Activated CD4-positive, alpha-beta T cell treated with anti-CD3 and anti-CD28 coated beads, Interleukin-2, amount 10 ng/mL, durations not matched to agents 24 days and 14 days (primary cell): Measurements from ENCODE around the gene MIGA2. TPM values are rescaled to one million over a fixed set of nuclear protein-coding genes. Genes with fewer than 3 reads are reported as not detected.
"Not testable (repeated sequence)": the region's sequence is repeated elsewhere in the genome, so short reads cannot be mapped to it uniquely, and the experiment has no call there.

Experiments used
- DNase-seq: peaks from one replicate; pipeline ENCODE4 v3.0.0; 2022
- H3K27ac Mint-ChIP-seq: one replicate; pipeline ENCODE4 v1.8.0; 2022; ENCODE audit warnings: mild to moderate bottlenecking, mixed read lengths
- H3K27me3 Mint-ChIP-seq: one replicate; pipeline ENCODE4 v1.8.0; 2022; ENCODE audit warnings: mixed read lengths
- H3K36me3 Mint-ChIP-seq: one replicate; pipeline ENCODE4 v1.8.0; 2022; ENCODE audit warnings: low read depth, mild to moderate bottlenecking, mixed read lengths
- H3K4me1 Mint-ChIP-seq: one replicate; pipeline ENCODE4 v1.8.0; 2021; ENCODE audit warnings: mixed read lengths
- H3K4me3 Mint-ChIP-seq: one replicate; pipeline ENCODE4 v1.8.0; 2022; ENCODE audit warnings: mild to moderate bottlenecking, moderate library complexity, mixed read lengths
- H3K9me3 Mint-ChIP-seq: one replicate; pipeline ENCODE4 v1.8.0; 2021; ENCODE audit warnings: mixed read lengths
- intact Hi-C: fragments of 100-400 bp; cut with micrococcal nuclease; formaldehyde crosslinking; loops from one replicate; pipeline ENCODE4 v1.15.1; 2023
- total RNA-seq: library from RNA; stranded (reverse); gene quantifications from 2 replicates; pipeline ENCODE4 v1.2.3, GENCODE V29; 2022

The MIGA2 gene
- total RNA-seq, result 43.3 and 44.3 TPM in 2 replicates

- H3K27me3 Mint-ChIP-seq, result peaks cover 2% of the 10 kb centered on the region
- no peaks in the 10 kb centered on the region for H3K9me3 Mint-ChIP-seq
- H3K4me3 Mint-ChIP-seq, result peak within 1 kb of the TSS; percentile 98
- peak; percentile 98 for DNase-seq
- H3K4me1 Mint-ChIP-seq, result peaks cover 26% of the 10 kb centered on the region
- H3K27ac Mint-ChIP-seq, result peak within 1 kb of the TSS; percentile 84
- H3K36me3 Mint-ChIP-seq, result no peaks in the 10 kb centered on the region
- intact Hi-C loops, result loop anchor here (1.0 kb wide), 3 partner anchors 8 to 312 kb away; partner anchors contain the start of genes DOLPP1, SH3GLB2 and ZDHHC12
These were observed at the start of gene MIGA2 for GRCh38 chr9:129036241-129036922. MIGA2 (plus strand) TSS chr9:129036626; CDS start chr9:129040595, 3,969 bp downstream.

GRCh38 chr9:128986671-128987070 lies 49.8 kb upstream of the MIGA2 start:
- H3K4me3 Mint-ChIP-seq, result no peak overlapping the region
- intact Hi-C loops, result no loop called here
- no peaks in the 10 kb centered on the region for H3K4me1 Mint-ChIP-seq
- no peak for DNase-seq
- no peak overlapping the region for H3K27ac Mint-ChIP-seq
- peaks cover 71% of the 10 kb centered on the region for H3K36me3 Mint-ChIP-seq
- no peaks in the 10 kb centered on the region for H3K9me3 Mint-ChIP-seq
- H3K27me3 Mint-ChIP-seq, result no peaks in the 10 kb centered on the region

GRCh38 chr9:128987805-128988204 lies 48.6 kb upstream of the MIGA2 start:
- Mint-ChIP-seq H3K36me3 (peaks cover 65% of the 10 kb centered on the region), H3K27me3 (no peaks in the 10 kb centered on the region), H3K27ac (no peak overlapping the region), H3K4me1 (no peaks in the 10 kb centered on the region), H3K9me3 (no peaks in the 10 kb centered on the region), H3K4me3 (no peak overlapping the region)
- DNase-seq, result no peak
- intact Hi-C loops, result no loop called here

GRCh38 chr9:128992995-128993394 lies 43.4 kb upstream of the MIGA2 start:
- Mint-ChIP-seq H3K4me3 (no peak overlapping the region), H3K27ac (no peak overlapping the region), H3K4me1 (peaks cover 5% of the 10 kb centered on the region), H3K9me3 (no peaks in the 10 kb centered on the region), H3K36me3 (peaks cover 61% of the 10 kb centered on the region), H3K27me3 (no peaks in the 10 kb centered on the region)
- DNase-seq, result no peak
- intact Hi-C loops, result no loop called here

GRCh38 chr9:128995791-128996190 lies 40.6 kb upstream of the MIGA2 start:
- Mint-ChIP-seq H3K4me3 (no peak overlapping the region), H3K27me3 (no peaks in the 10 kb centered on the region), H3K4me1 (peaks cover 14% of the 10 kb centered on the region), H3K36me3 (peaks cover 71% of the 10 kb centered on the region), H3K9me3 (no peaks in the 10 kb centered on the region), H3K27ac (no peak overlapping the region)
- intact Hi-C loops, result no loop called here
- DNase-seq, result no peak

GRCh38 chr9:128998462-128998861 lies 38.0 kb upstream of the MIGA2 start:
- peaks cover 81% of the 10 kb centered on the region for H3K36me3 Mint-ChIP-seq
- no peaks in the 10 kb centered on the region for H3K9me3 Mint-ChIP-seq
- no peak for DNase-seq
- H3K27ac Mint-ChIP-seq, result no peak overlapping the region
- intact Hi-C loops, result no loop called here
- H3K4me3 Mint-ChIP-seq, result no peak overlapping the region
- no peaks in the 10 kb centered on the region for H3K27me3 Mint-ChIP-seq
- H3K4me1 Mint-ChIP-seq, result peaks cover 14% of the 10 kb centered on the region

- intact Hi-C loops, result no loop called here
- Mint-ChIP-seq H3K9me3 (no peaks in the 10 kb centered on the region), H3K4me3 (no peak overlapping the region), H3K27ac (peak overlapping the region; percentile 12), H3K27me3 (no peaks in the 10 kb centered on the region), H3K4me1 (peaks cover 14% of the 10 kb centered on the region), H3K36me3 (peaks cover 74% of the 10 kb centered on the region)
- no peak for DNase-seq
These were observed 36.7 kb upstream of the MIGA2 start for GRCh38 chr9:128999581-129000206.

GRCh38 chr9:129001504-129002325 lies 34.7 kb upstream of the MIGA2 start:
- Mint-ChIP-seq H3K36me3 (peaks cover 70% of the 10 kb centered on the region), H3K4me1 (peaks cover 11% of the 10 kb centered on the region), H3K27ac (peak overlapping the region; percentile 54), H3K27me3 (no peaks in the 10 kb centered on the region), H3K9me3 (no peaks in the 10 kb centered on the region), H3K4me3 (no peak overlapping the region)
- intact Hi-C loops, result no loop called here
- no peak for DNase-seq

- no peak overlapping the region for H3K27ac Mint-ChIP-seq
- intact Hi-C loops, result no loop called here
- peaks cover 69% of the 10 kb centered on the region for H3K36me3 Mint-ChIP-seq
- no peaks in the 10 kb centered on the region for H3K9me3 Mint-ChIP-seq
- H3K27me3 Mint-ChIP-seq, result no peaks in the 10 kb centered on the region
- H3K4me3 Mint-ChIP-seq, result no peak overlapping the region
- H3K4me1 Mint-ChIP-seq, result peaks cover 11% of the 10 kb centered on the region
- DNase-seq, result no peak
These were observed 33.4 kb upstream of the MIGA2 start for GRCh38 chr9:129002992-129003391.

- H3K27me3 Mint-ChIP-seq, H3K27ac Mint-ChIP-seq, intact Hi-C loops, DNase-seq, H3K9me3 Mint-ChIP-seq, H3K4me1 Mint-ChIP-seq, H3K4me3 Mint-ChIP-seq: not testable (repeated sequence)
- H3K36me3 Mint-ChIP-seq, result peaks cover 63% of the 10 kb centered on the region
These were observed 32.3 kb upstream of the MIGA2 start for GRCh38 chr9:129004173-129004572.

GRCh38 chr9:129005336-129005997 lies 31.0 kb upstream of the MIGA2 start:
- Mint-ChIP-seq H3K36me3 (peaks cover 52% of the 10 kb centered on the region), H3K27ac (peak overlapping the region; percentile 56), H3K27me3 (no peaks in the 10 kb centered on the region), H3K4me1 (peaks cover 2% of the 10 kb centered on the region), H3K9me3 (no peaks in the 10 kb centered on the region), H3K4me3 (no peak overlapping the region)
- DNase-seq, result no peak
- intact Hi-C loops, result no loop called here

- peak; percentile 84 for DNase-seq
- no peak overlapping the region for H3K27ac Mint-ChIP-seq
- H3K36me3 Mint-ChIP-seq, result peaks cover 44% of the 10 kb centered on the region
- no peak overlapping the region for H3K4me3 Mint-ChIP-seq
- H3K4me1 Mint-ChIP-seq, result peaks cover 2% of the 10 kb centered on the region
- no peaks in the 10 kb centered on the region for H3K9me3 Mint-ChIP-seq
- intact Hi-C loops, result no loop called here
- no peaks in the 10 kb centered on the region for H3K27me3 Mint-ChIP-seq
These were observed 29.9 kb upstream of the MIGA2 start for GRCh38 chr9:129006328-129007034.

GRCh38 chr9:129007035-129007765 lies 29.2 kb upstream of the MIGA2 start:
- intact Hi-C loops, result no loop called here

More at GRCh38 chr9:129007035-129007765, 29.2 kb upstream of the MIGA2 start:
- no peaks in the 10 kb centered on the region for H3K27me3 Mint-ChIP-seq
- H3K36me3 Mint-ChIP-seq, result peaks cover 42% of the 10 kb centered on the region
- no peaks in the 10 kb centered on the region for H3K9me3 Mint-ChIP-seq
- no peak overlapping the region for H3K4me3 Mint-ChIP-seq
- H3K27ac Mint-ChIP-seq, result no peak overlapping the region
- peaks cover 2% of the 10 kb centered on the region for H3K4me1 Mint-ChIP-seq
- DNase-seq, result no peak
